Neural progenitor cell (in vitro differentiated cells): ENCODE data around the gene NDRG4. TPM values are rescaled to one million over a fixed set of nuclear protein-coding genes. Genes with fewer than 3 reads are reported as not detected.

ENCODE experiments used
- DNase-seq: peaks from one replicate; pipeline ENCODE4 v3.0.0-alpha.2; 2016; ENCODE audit warnings: low spot score
- H2AFZ ChIP-seq: fragments of 200-600 bp; sonication (generic); replicated peaks from 2 replicates; pipeline ENCODE4 v1.6.1; 2016; ENCODE audit warnings: antibody characterized with exemption
- H3F3A ChIP-seq: fragments of 200-600 bp; sonication (generic); 2 replicates; pipeline ENCODE4 v1.6.1; 2016; ENCODE audit warnings: antibody characterized with exemption, low read depth
- H3K27ac ChIP-seq: fragments of 200-600 bp; sonication (generic); 2 replicates; pipeline ENCODE4 v1.5.1; 2016; ENCODE audit warnings: mild to moderate bottlenecking
- H3K27me3 ChIP-seq: fragments of 200-600 bp; sonication (generic); 2 replicates; pipeline ENCODE4 v1.6.1; 2016; ENCODE audit warnings: mild to moderate bottlenecking, moderate library complexity
- H3K36me3 ChIP-seq: fragments of 200-600 bp; sonication (generic); 2 replicates; pipeline ENCODE4 v1.5.1; 2016
- H3K4me1 ChIP-seq: fragments of 200-600 bp; sonication (generic); 2 replicates; pipeline ENCODE4 v1.6.1; 2016; ENCODE audit warnings: mixed run types
- H3K4me2 ChIP-seq: fragments of 200-600 bp; sonication (generic); 2 replicates; pipeline ENCODE4 v1.6.1; 2016
- H3K4me3 ChIP-seq: fragments of 200-600 bp; sonication (generic); 2 replicates; pipeline ENCODE4 v1.5.1; 2016
- H3K79me2 ChIP-seq: fragments of 200-600 bp; sonication (generic); 2 replicates; pipeline ENCODE4 v1.6.1; 2016; ENCODE audit warnings: low read depth
- H3K9ac ChIP-seq: fragments of 200-600 bp; sonication (generic); 2 replicates; pipeline ENCODE4 v1.6.1; 2016
- H3K9me3 ChIP-seq: fragments of 200-600 bp; sonication (generic); 2 replicates; pipeline ENCODE4 v1.5.1; 2016; ENCODE audit warnings: low read depth
- H4K20me1 ChIP-seq: fragments of 200-600 bp; sonication (generic); 2 replicates; pipeline ENCODE4 v1.6.1; 2016; ENCODE audit warnings: low read depth
- H3K27ac Mint-ChIP-seq: 3 replicates; pipeline ENCODE4 v1.8.0; 2021; ENCODE audit warnings: mixed read lengths
- H3K27me3 Mint-ChIP-seq: 2 replicates; pipeline ENCODE4 v1.8.0; 2022; ENCODE audit warnings: low read depth, mild to moderate bottlenecking, inconsistent platforms, moderate library complexity, mixed read lengths; ENCODE audit not compliant: insufficient read depth
- H3K36me3 Mint-ChIP-seq: 3 replicates; pipeline ENCODE4 v1.8.0; 2021; ENCODE audit warnings: mixed read lengths
- H3K4me1 Mint-ChIP-seq: 3 replicates; pipeline ENCODE4 v1.8.0; 2021; ENCODE audit warnings: mixed read lengths
- H3K4me3 Mint-ChIP-seq: 3 replicates; pipeline ENCODE4 v1.8.0; 2021; ENCODE audit warnings: mild to moderate bottlenecking, moderate library complexity, mixed read lengths
- H3K9me3 Mint-ChIP-seq: 3 replicates; pipeline ENCODE4 v1.8.0; 2020; ENCODE audit warnings: mixed read lengths
- EZH2 ChIP-seq: fragments of 200-600 bp; sonication (generic); IDR thresholded peaks from 2 replicates; pipeline ENCODE4 v1.6.1; 2017; ENCODE audit warnings: antibody characterized with exemption, mild to moderate bottlenecking, moderate library complexity
- EZH2phosphoT487 ChIP-seq: fragments of 200-600 bp; sonication (generic); IDR thresholded peaks from 2 replicates; pipeline ENCODE4 v1.6.1; 2017; ENCODE audit warnings: antibody characterized with exemption
- total RNA-seq: library from RNA; depleted of rRNA; stranded (reverse); fragments of >200 nt; gene quantifications from 2 replicates; pipeline ENCODE4 v1.2.3, GENCODE V29; 2015; ENCODE audit warnings: low replicate concordance
- TF ChIP-seq, protein P1 (sequence below): fragments of 200-600 bp; sonication (generic); IDR thresholded peaks from 2 replicates; pipeline ENCODE4 v1.5.1; 2017; ENCODE audit warnings: antibody characterized with exemption, mild to moderate bottlenecking

NDRG4 gene
- total RNA-seq, 1 donor from 2014 or later = 14.6 TPM

DNA sequence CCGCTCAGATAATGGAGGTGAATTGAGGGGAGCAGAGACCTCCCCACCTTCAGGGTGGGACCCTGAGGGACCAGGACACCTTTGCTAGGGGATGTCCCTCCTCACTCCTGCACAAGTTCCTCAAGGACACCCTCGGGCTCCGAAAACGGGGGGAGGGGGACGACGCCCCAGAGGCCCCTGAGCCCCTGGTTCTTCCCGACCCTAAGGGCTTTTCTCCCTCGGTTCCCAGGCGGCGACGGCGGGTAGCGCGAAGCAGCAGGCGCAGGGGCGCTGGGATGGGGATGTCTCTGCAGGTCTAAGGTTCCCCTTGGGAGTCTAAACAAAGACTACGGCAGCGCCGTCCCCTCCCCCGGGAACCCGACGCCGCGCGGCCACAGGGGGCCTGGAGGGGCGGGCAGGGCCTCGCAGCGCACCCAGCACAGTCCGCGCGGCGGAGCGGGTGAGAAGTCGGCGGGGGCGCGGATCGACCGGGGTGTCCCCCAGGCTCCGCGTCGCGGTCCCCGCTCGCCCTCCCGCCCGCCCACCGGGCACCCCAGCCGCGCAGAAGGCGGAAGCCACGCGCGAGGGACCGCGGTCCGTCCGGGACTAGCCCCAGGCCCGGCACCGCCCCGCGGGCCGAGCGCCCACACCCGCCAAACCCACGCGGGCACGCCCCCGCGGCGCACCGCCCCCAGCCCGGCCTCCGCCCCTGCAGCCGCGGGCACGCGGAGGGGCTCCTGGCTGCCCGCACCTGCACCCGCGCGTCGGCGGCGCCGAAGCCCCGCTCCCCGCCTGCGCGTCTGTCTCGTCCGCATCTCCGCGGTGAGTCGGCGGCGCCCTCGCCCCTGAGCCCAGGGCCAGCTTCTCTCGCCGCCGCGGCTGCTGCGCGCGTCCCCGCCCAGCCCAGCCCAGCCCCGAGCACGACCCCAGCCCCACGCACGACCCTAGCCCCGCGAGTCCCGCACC lies 36.7 kb upstream of the NDRG4 start:
- peak; percentile 75 for DNase-seq
- Mint-ChIP-seq H3K36me3 (peaks cover 2% of the 10 kb centered on the region), H3K4me3 (peak overlapping the region; percentile 80), H3K9me3 (no peaks in the 10 kb centered on the region), H3K27me3 (peaks cover 52% of the 10 kb centered on the region), H3K4me1 (peaks cover 14% of the 10 kb centered on the region), H3K27ac (no peak overlapping the region)
- peak overlapping the region; percentile 81 for H2AFZ ChIP-seq
- H3K27me3 ChIP-seq = peaks cover 85% of the 10 kb centered on the region
- peaks cover 3% of the 10 kb centered on the region for H3K4me1 ChIP-seq
- H3K4me3 ChIP-seq = peak overlapping the region; percentile 88
- no peaks in the 10 kb centered on the region for H3K79me2 ChIP-seq
- TF ChIP-seq EZH2 (peak; percentile 8), EZH2phosphoT487 (peak; percentile 69)
- TF ChIP-seq, protein P1, sequence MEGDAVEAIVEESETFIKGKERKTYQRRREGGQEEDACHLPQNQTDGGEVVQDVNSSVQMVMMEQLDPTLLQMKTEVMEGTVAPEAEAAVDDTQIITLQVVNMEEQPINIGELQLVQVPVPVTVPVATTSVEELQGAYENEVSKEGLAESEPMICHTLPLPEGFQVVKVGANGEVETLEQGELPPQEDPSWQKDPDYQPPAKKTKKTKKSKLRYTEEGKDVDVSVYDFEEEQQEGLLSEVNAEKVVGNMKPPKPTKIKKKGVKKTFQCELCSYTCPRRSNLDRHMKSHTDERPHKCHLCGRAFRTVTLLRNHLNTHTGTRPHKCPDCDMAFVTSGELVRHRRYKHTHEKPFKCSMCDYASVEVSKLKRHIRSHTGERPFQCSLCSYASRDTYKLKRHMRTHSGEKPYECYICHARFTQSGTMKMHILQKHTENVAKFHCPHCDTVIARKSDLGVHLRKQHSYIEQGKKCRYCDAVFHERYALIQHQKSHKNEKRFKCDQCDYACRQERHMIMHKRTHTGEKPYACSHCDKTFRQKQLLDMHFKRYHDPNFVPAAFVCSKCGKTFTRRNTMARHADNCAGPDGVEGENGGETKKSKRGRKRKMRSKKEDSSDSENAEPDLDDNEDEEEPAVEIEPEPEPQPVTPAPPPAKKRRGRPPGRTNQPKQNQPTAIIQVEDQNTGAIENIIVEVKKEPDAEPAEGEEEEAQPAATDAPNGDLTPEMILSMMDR = no peak
- no peak overlapping the region for H3K9ac ChIP-seq
- peak overlapping the region; percentile 93 for H3K4me2 ChIP-seq
- no peak overlapping the region for H3K27ac ChIP-seq
- H3K9me3 ChIP-seq = no peaks in the 10 kb centered on the region
- H4K20me1 ChIP-seq = no peaks in the 10 kb centered on the region
- peaks cover 38% of the 10 kb centered on the region for H3F3A ChIP-seq
- no peaks in the 10 kb centered on the region for H3K36me3 ChIP-seq

DNA sequence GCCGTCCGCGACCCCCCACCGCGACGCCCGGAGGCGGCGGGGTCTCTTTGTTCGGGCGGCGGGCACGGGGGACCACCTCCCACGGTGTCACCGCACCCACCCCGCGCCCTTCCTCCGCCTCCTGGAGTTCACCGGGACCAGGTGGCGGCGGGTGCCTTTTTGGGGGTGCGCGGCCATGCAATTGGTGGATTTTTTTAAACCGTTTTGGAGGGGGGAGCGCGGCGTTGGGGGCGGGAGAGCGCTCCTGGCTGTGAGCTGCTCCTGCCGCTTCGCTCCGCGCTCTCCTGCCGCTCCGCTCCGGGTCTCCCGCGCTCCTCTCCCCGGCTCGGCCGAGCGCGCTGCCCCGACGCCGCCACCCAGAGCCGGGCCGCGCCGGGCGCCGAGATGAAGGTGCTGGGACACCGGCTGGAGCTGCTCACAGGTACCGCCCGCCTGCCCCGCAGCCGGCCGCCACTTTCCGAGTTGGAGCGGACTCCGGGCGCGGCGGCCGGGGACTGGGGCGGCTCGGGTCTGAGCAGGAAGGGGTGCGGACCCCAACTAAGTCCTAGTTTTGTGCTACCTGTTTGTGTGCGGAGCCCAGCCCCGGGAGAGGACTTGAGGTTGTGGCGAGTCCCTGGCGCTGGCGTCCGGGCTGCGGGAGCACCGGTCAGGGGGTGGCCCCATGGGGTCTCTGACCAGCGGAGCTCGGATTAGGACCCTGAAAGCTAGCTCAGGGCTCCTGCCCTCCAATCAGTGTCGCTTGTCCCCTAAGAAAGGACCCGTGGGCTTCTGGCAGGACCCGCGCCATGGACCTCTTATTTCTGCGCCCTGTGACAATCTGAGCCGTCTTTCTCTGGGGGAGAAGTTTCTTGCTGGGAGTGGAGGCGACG lies 35.7 kb upstream of the NDRG4 start:
- H3K9me3 ChIP-seq = no peaks in the 10 kb centered on the region
- H3K79me2 ChIP-seq = no peaks in the 10 kb centered on the region
- DNase-seq = peak; percentile 71
- H3F3A ChIP-seq = peaks cover 38% of the 10 kb centered on the region
- H3K4me2 ChIP-seq = peak overlapping the region; percentile 93
- peaks cover 54% of the 10 kb centered on the region for H3K27me3 Mint-ChIP-seq
- H3K9me3 Mint-ChIP-seq = no peaks in the 10 kb centered on the region
- peak overlapping the region; percentile 88 for H3K4me3 Mint-ChIP-seq
- no peak overlapping the region for H3K27ac ChIP-seq
- peaks cover 85% of the 10 kb centered on the region for H3K27me3 ChIP-seq
- no peaks in the 10 kb centered on the region for H4K20me1 ChIP-seq
- H2AFZ ChIP-seq = peak overlapping the region; percentile 81
- H3K36me3 ChIP-seq = no peaks in the 10 kb centered on the region
- H3K4me1 ChIP-seq = peaks cover 3% of the 10 kb centered on the region
- no peak overlapping the region for H3K9ac ChIP-seq
- peaks cover 2% of the 10 kb centered on the region for H3K36me3 Mint-ChIP-seq
- H3K4me3 ChIP-seq = peak overlapping the region; percentile 88
- TF ChIP-seq EZH2phosphoT487 (peak; percentile 86), EZH2 (peak; percentile 96)
- TF ChIP-seq, protein P1 = peak; percentile 3
- peaks cover 14% of the 10 kb centered on the region for H3K4me1 Mint-ChIP-seq
- peak overlapping the region; percentile 48 for H3K27ac Mint-ChIP-seq

DNA sequence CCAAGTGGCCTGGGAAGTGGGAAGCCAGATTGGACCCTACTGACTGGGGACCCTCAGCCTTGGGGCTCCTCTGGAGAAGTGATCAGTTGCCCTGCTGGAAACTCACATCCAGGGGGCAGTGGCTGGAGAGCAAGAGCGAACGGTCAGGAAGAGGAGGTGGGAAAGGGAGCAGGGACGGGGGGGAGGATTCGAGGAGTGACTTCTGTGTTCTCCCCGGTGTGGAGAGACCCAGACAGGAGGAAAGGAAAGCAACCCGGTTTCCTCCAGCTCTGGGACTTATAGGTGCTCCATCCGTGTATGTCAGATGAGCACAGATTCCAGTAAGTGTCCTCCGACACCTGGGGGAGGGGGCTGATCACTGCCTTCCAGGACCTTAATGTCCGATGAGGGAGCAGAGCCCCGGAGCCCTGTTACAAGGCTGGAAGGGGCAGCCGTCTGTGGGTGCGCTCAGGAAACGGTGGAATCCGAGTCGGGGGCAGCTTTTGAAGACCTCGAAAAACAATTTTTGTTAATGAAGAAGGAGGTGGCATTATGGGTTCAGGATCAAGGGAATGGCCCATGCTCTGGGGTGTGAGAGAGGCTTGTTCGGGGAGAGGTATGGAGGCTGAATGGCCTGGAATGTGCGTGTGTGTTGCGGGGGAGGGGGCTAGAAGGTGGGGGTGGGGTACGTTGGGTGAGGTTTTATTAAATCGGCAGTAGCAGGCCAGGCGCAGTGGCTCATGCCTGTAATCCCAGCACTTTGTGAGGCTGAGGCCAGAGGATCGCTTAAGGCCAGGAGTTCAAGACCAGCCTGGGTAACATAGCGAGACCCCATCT lies 34.8 kb upstream of the NDRG4 start:
- Histone ChIP-seq H3K4me3 (peak overlapping the region; percentile 88), H3K4me2 (peak overlapping the region; percentile 93), H3F3A (peaks cover 38% of the 10 kb centered on the region), H4K20me1 (no peaks in the 10 kb centered on the region), H3K27me3 (peaks cover 77% of the 10 kb centered on the region), H3K79me2 (no peaks in the 10 kb centered on the region), H3K4me1 (peaks cover 3% of the 10 kb centered on the region), H3K36me3 (no peaks in the 10 kb centered on the region), H3K27ac (no peak overlapping the region), H2AFZ (peak overlapping the region; percentile 81), H3K9ac (no peak overlapping the region), H3K9me3 (no peaks in the 10 kb centered on the region)
- H3K27ac Mint-ChIP-seq = peak overlapping the region; percentile 48
- peaks cover 54% of the 10 kb centered on the region for H3K27me3 Mint-ChIP-seq
- H3K36me3 Mint-ChIP-seq = peaks cover 2% of the 10 kb centered on the region
- peaks cover 14% of the 10 kb centered on the region for H3K4me1 Mint-ChIP-seq
- DNase-seq = peak; percentile 69
- H3K4me3 Mint-ChIP-seq = peak overlapping the region; percentile 88
- TF ChIP-seq EZH2 (peak; percentile 41), EZH2phosphoT487 (peak; percentile 1)
- TF ChIP-seq, protein P1 = peak; percentile 52
- H3K9me3 Mint-ChIP-seq = no peaks in the 10 kb centered on the region
